HepG2 (cell line): ENCODE measurements around the gene EXOSC7. TPM values are rescaled to one million over a fixed set of nuclear protein-coding genes. Genes with fewer than 3 reads are reported as not detected.

Source experiments
- BCL6 ChIP-seq: IDR thresholded peaks from 2 replicates; pipeline ENCODE4 v1.6.1; 2016; ENCODE audit warnings: missing genetic modification reagents, missing compliant biosample characterization
- CCAR2 ChIP-seq: fragments of 200-400 bp; formaldehyde crosslinking; optimal IDR thresholded peaks from 2 replicates; pipeline ENCODE3; 2018; ENCODE audit warnings: low read depth, mild to moderate bottlenecking, low read length, moderate library complexity
- CEBPG ChIP-seq: IDR thresholded peaks from 2 replicates; pipeline ENCODE4 v1.6.1; 2016
- DDIT3 ChIP-seq: sonication (generic); formaldehyde crosslinking; IDR thresholded peaks from 2 replicates; pipeline ENCODE4 v1.4.0; 2020; ENCODE audit warnings: mild to moderate bottlenecking, missing genetic modification reagents
- GLMP ChIP-seq: sonication (generic); formaldehyde crosslinking; IDR thresholded peaks from 2 replicates; pipeline ENCODE4 v1.9.0; 2021; ENCODE audit warnings: missing genetic modification reagents, mild to moderate bottlenecking, borderline replicate concordance
- HNRNPLL ChIP-seq: fragments of 200-400 bp; formaldehyde crosslinking; IDR thresholded peaks from 2 replicates; pipeline ENCODE4 v1.6.1; 2017; ENCODE audit warnings: mild to moderate bottlenecking, low read depth, low read length; ENCODE audit not compliant: poor library complexity, severe bottlenecking
- LCORL ChIP-seq, 2 experiments: fragments of 450-650 bp in 1 of 2; sonication (generic) in 1 of 2; formaldehyde crosslinking in 1 of 2; IDR thresholded peaks; 2 replicates each; pipeline versions ENCODE4 v1.5.0 to v1.6.1; 2017 to 2020; ENCODE audit warnings: antibody characterized with exemption in 1 of 2, missing genetic modification reagents in 1 of 2
- NCOA5 ChIP-seq: sonication (generic); formaldehyde crosslinking; IDR thresholded peaks from 2 replicates; pipeline ENCODE4 v1.4.0; 2020; ENCODE audit warnings: missing genetic modification reagents
- RARA ChIP-seq: IDR thresholded peaks from 2 replicates; pipeline ENCODE4 v1.6.1; 2016; ENCODE audit warnings: missing genetic modification reagents, missing compliant biosample characterization
- SATB2 ChIP-seq: sonication (generic); formaldehyde crosslinking; IDR thresholded peaks from 2 replicates; pipeline ENCODE4 v1.5.0; 2020; ENCODE audit warnings: missing genetic modification reagents
- SIN3A ChIP-seq: IDR thresholded peaks from 2 replicates; pipeline ENCODE4 v1.6.1; 2011; ENCODE audit warnings: low read depth, mild to moderate bottlenecking, control low read depth, low read length, borderline replicate concordance
- SIX1 ChIP-seq: sonication (generic); formaldehyde crosslinking; IDR thresholded peaks from 2 replicates; pipeline ENCODE4 v1.4.0; 2020; ENCODE audit warnings: missing genetic modification reagents, borderline replicate concordance
- TCF7L2 ChIP-seq: IDR thresholded peaks from 2 replicates; pipeline ENCODE4 v1.6.1; 2011; ENCODE audit warnings: mild to moderate bottlenecking, low read depth, low read length, moderate library complexity
- ZBTB37 ChIP-seq: sonication (generic); formaldehyde crosslinking; IDR thresholded peaks from 2 replicates; pipeline ENCODE4 v1.4.0; 2020; ENCODE audit warnings: mild to moderate bottlenecking, missing genetic modification reagents
- ZBTB4 ChIP-seq: sonication (generic); formaldehyde crosslinking; IDR thresholded peaks from 2 replicates; pipeline ENCODE4 v1.4.0; 2020; ENCODE audit warnings: missing genetic modification reagents, mild to moderate bottlenecking, borderline replicate concordance
- ZC3H4 ChIP-seq: sonication (generic); formaldehyde crosslinking; IDR thresholded peaks from 2 replicates; pipeline ENCODE4 v1.4.0; 2020; ENCODE audit warnings: missing genetic modification reagents, borderline replicate concordance
- ZFP90 ChIP-seq: sonication (generic); formaldehyde crosslinking; IDR thresholded peaks from 2 replicates; pipeline ENCODE4 v1.8.0; 2022; ENCODE audit warnings: missing genetic modification reagents, mild to moderate bottlenecking, inconsistent platforms, borderline replicate concordance
- ZNF574 ChIP-seq: sonication (generic); formaldehyde crosslinking; IDR thresholded peaks from 2 replicates; pipeline ENCODE4 v1.4.0; 2020; ENCODE audit warnings: missing genetic modification reagents
- ZNF615 ChIP-seq: sonication (generic); formaldehyde crosslinking; IDR thresholded peaks from 2 replicates; pipeline ENCODE4 v1.5.0; 2020; ENCODE audit warnings: mild to moderate bottlenecking, missing genetic modification reagents, borderline replicate concordance
- ZNF7 ChIP-seq: IDR thresholded peaks from 2 replicates; pipeline ENCODE4 v1.6.1; 2016; ENCODE audit warnings: missing biosample characterization, missing genetic modification reagents
- ZNF792 ChIP-seq: IDR thresholded peaks from 2 replicates; pipeline ENCODE4 v1.6.1; 2016
- polyA plus RNA-seq, 8 experiments: library from polyadenylated mRNA; depleted of rRNA in 3 of 8; stranded (reverse) in 7 of 8; unstranded in 1 of 8; fragments of >200 nt; fragmentation: Illumina TruSeq in 4 of 8; extraction: Trizol in 4 of 8; gene quantifications; 2 replicates each; pipeline versions ENCODE4 v1.2.1 to v1.2.3, GENCODE V29; 2011 to 2016; ENCODE audit warnings: low read depth in 4 of 8, missing spikeins in 1 of 8, mixed read lengths in 1 of 8; ENCODE audit not compliant: insufficient read depth in 1 of 8
- total RNA-seq, 5 experiments: library from RNA; depleted of rRNA; stranded (reverse); fragments of >200 nt; fragmentation: Illumina TruSeq; extraction: Trizol; gene quantifications; 2 replicates each; pipeline ENCODE4 v1.2.3, GENCODE V29; 2016; ENCODE audit warnings: low read depth in 1 of 5

EXOSC7 gene
- total and polyA plus RNA-seq, 2 of the 13 experiments (the other 11 are each of a cell fraction or from before 2014, with no cell fraction given), result 68.3 to 74.7 TPM

GRCh38 chr3:45037720-45038455, 61.8 kb downstream of the EXOSC7 start (continued):
- TF ChIP-seq ZBTB37 (CRISPR knock-in tag) (no peak), NCOA5 (no peak), ZNF792 (CRISPR knock-in tag) (0 out of 2 replicates have a peak, but pooled peaks have one; percentile 21), LCORL (IDR thresholded peaks at IDR 0.05) (no peak), LCORL (CRISPR knock-in tag; IDR thresholded peaks at IDR 0.05) (0 out of 2 replicates have a peak, but pooled peaks have one; percentile 35), ZNF7 (CRISPR knock-in tag) (no peak), ZNF615 (CRISPR knock-in tag) (no peak), RARA (CRISPR knock-in tag) (no peak), GLMP (CRISPR knock-in tag) (no peak), CEBPG (CRISPR knock-in tag) (0 out of 2 replicates have a peak, but pooled peaks have one; percentile 22), SIX1 (CRISPR knock-in tag) (no peak), BCL6 (CRISPR knock-in tag) (0 out of 2 replicates have a peak, but pooled peaks have one; percentile 15), ZFP90 (no peak), ZBTB4 (CRISPR knock-in tag) (no peak), TCF7L2 (no peak), HNRNPLL (no peak), ZNF574 (CRISPR knock-in tag) (peak; percentile 43; the same call in 1 of the 2 replicates), CCAR2 (no peak), ZC3H4 (CRISPR knock-in tag) (no peak), SIN3A (no peak), DDIT3 (CRISPR knock-in tag) (no peak), SATB2 (CRISPR knock-in tag) (no peak)
